ENCODE results near the gene NEB.
"Not testable (repeated sequence)": the region's sequence is repeated elsewhere in the genome, so short reads cannot be mapped to it uniquely, and the experiment has no call there.

GRCh38 chr2:151607459-151608424 lies 126.5 kb downstream of the NEB start:
- TF ChIP-seq CTCF, POLR2A (IDR thresholded peaks at IDR 0.05): not testable (repeated sequence)

Data from transverse colon (tissue), 3 donors.